Liver (tissue), 10 donors: ENCODE data around the gene HOXD1. TPM values are rescaled to one million over a fixed set of nuclear protein-coding genes. Genes with fewer than 3 reads are reported as not detected.

Experiments used
- DNase-seq: peaks from one replicate; pipeline ENCODE4 v3.0.0-alpha.2; 2017; ENCODE audit warnings: low spot score
- H3K27ac ChIP-seq, 2 donors: one replicate each; pipeline ENCODE4 v1.7.0; 2013; ENCODE audit warnings: inconsistent platforms in 2 of 2, low read length in 2 of 2, control low read depth in 1 of 2, low read depth in 1 of 2, mild to moderate bottlenecking in 1 of 2
- H3K27me3 ChIP-seq, 4 donors: one replicate each; pipeline versions ENCODE4 v1.6.1 to v1.7.0; 2013; ENCODE audit warnings: low read length in 3 of 4, inconsistent platforms in 1 of 4, mild to moderate bottlenecking in 1 of 4, moderate library complexity in 1 of 4; ENCODE audit not compliant: control insufficient read depth in 4 of 4, insufficient read depth in 4 of 4
- H3K36me3 ChIP-seq, 4 donors: one replicate each; pipeline versions ENCODE4 v1.6.1 to v1.7.0; 2013; ENCODE audit warnings: low read length in 3 of 4, mild to moderate bottlenecking in 3 of 4, low read depth in 1 of 4, moderate library complexity in 1 of 4; ENCODE audit not compliant: control insufficient read depth in 4 of 4, insufficient read depth in 3 of 4
- H3K4me1 ChIP-seq, 4 donors: one replicate each; pipeline versions ENCODE4 v1.6.1 to v1.7.0; 2013; ENCODE audit warnings: low read length in 3 of 4, mild to moderate bottlenecking in 3 of 4, moderate library complexity in 1 of 4; ENCODE audit not compliant: control insufficient read depth in 4 of 4, insufficient read depth in 4 of 4
- H3K4me3 ChIP-seq, 3 donors: one replicate each; pipeline versions ENCODE4 v1.6.1 to v1.7.0; 2013; ENCODE audit warnings: low read length in 3 of 3, control low read depth in 1 of 3, low read depth in 1 of 3, mild to moderate bottlenecking in 1 of 3
- H3K9ac ChIP-seq, 2 donors: one replicate each; pipeline ENCODE4 v1.7.0; 2013; ENCODE audit warnings: low read length in 2 of 2, mild to moderate bottlenecking in 2 of 2, moderate library complexity in 2 of 2, control low read depth in 1 of 2, low read depth in 1 of 2
- H3K9me3 ChIP-seq, 4 donors: one replicate each; pipeline versions ENCODE4 v1.6.1 to v1.7.0; 2013; ENCODE audit warnings: low read length in 3 of 4; ENCODE audit not compliant: control insufficient read depth in 4 of 4
- JUND ChIP-seq, 2 donors: IDR thresholded peaks; 2 replicates each; pipeline ENCODE4 v1.6.1; 2016; ENCODE audit warnings: antibody characterized with exemption in 2 of 2
- NR2F2 ChIP-seq: IDR thresholded peaks from 2 replicates; pipeline ENCODE4 v1.6.1; 2016; ENCODE audit warnings: antibody characterized with exemption
- YY1 ChIP-seq: IDR thresholded peaks from 2 replicates; pipeline ENCODE4 v1.6.1; 2016; ENCODE audit warnings: antibody characterized with exemption, mild to moderate bottlenecking
- WGBS: extraction: QIAGEN DNeasy Blood & Tissue Kit; methylation state at CpG from one replicate; pipeline ENCODE4 v1.1.7; 2013; 5-methylcytosine and 5-hydroxymethylcytosine counted together
- polyA plus RNA-seq, 2 donors: library from polyadenylated mRNA; stranded (reverse) in 1 of 2; unstranded in 1 of 2; fragments of 200-250 nt in 1 of 2; fragments of >200 nt in 1 of 2; fragmentation: Nextera tagmentation in 1 of 2; extraction: Ambion mirVana in 1 of 2; gene quantifications; one replicate each; pipeline versions ENCODE4 v1.2.1 to v1.2.3, GENCODE V29; 2013 to 2015
- small RNA-seq: library from RNA; depleted of rRNA; stranded (forward); fragments of <200 nt; gene quantifications from one replicate; pipeline ENCODE3, GENCODE V24; 2014
- total RNA-seq, 2 donors: library from RNA; depleted of rRNA; stranded (reverse); fragments of >200 nt; gene quantifications; one replicate each; pipeline ENCODE4 v1.2.3, GENCODE V29; 2014
- TF ChIP-seq, protein P1 (sequence below): IDR thresholded peaks from 2 replicates; pipeline ENCODE4 v1.6.1; 2016; ENCODE audit warnings: antibody characterized with exemption
- donor health status: healthy.
- donor health status: healthy.
- donor health status: healthy.
- donor health status: healthy.
- donor health status: healthy.

HOXD1 gene
- total and polyA plus RNA-seq, 4 donors: not detected

- Histone ChIP-seq H3K27ac (no peak overlapping the region), H3K9ac (no peak overlapping the region), H3K4me1 (no peaks in the 10 kb centered on the region), H3K36me3 (no peaks in the 10 kb centered on the region), H3K9me3 (no peaks in the 10 kb centered on the region), H3K4me3 (no peak overlapping the region), H3K27me3 (no peaks in the 10 kb centered on the region)
- TF ChIP-seq JUND (IDR thresholded peaks at IDR 0.05): no peak
- no peak for TF ChIP-seq YY1
- no peak for TF ChIP-seq NR2F2
- TF ChIP-seq, protein P1, sequence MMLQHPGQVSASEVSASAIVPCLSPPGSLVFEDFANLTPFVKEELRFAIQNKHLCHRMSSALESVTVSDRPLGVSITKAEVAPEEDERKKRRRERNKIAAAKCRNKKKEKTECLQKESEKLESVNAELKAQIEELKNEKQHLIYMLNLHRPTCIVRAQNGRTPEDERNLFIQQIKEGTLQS: no peak
- no peak for DNase-seq
- 69% methylated on average over 1 of the region's 1 CpG for WGBS
Measured at GRCh38 chr2:176240301-176240700, 51.8 kb downstream of the HOXD1 start.

Small RNA genes within 50 kb of the gene (small RNA-seq; reads per million reads assigned to genes)
- 694 reads per million, percentile 99 among the genes with 10 or more reads in this experiment for gene MIR10B

Other genes starting within 250 kb of the HOXD1 start
- gene LNPK, start 186.4 kb upstream of the HOXD1 start, total RNA-seq: 10 to 100 TPM; 17.3 to 25.2 TPM
- 1 to 10 TPM; 5.5 to 5.7 TPM for gene LNPK, start 186.4 kb upstream of the HOXD1 start, polyA plus RNA-seq
- not detected for gene EVX2, start 104.7 kb upstream of the HOXD1 start, total RNA-seq
- gene EVX2, start 104.7 kb upstream of the HOXD1 start, polyA plus RNA-seq: not detected
- not detected for gene HOXD13, start 95.9 kb upstream of the HOXD1 start, total RNA-seq
- not detected for gene HOXD13, start 95.9 kb upstream of the HOXD1 start, polyA plus RNA-seq
- gene HOXD12, start 88.9 kb upstream of the HOXD1 start, total RNA-seq: not detected
- gene HOXD12, start 88.9 kb upstream of the HOXD1 start, polyA plus RNA-seq: not detected
- gene HOXD11, start 81.4 kb upstream of the HOXD1 start, total RNA-seq: not detected
- gene HOXD11, start 81.4 kb upstream of the HOXD1 start, polyA plus RNA-seq: not detected
- not detected for gene HOXD10, start 71.9 kb upstream of the HOXD1 start, total RNA-seq
- not detected for gene HOXD10, start 71.9 kb upstream of the HOXD1 start, polyA plus RNA-seq
- not detected for gene HOXD9, start 65.9 kb upstream of the HOXD1 start, total RNA-seq
- under 1 TPM in 1 of 2 donors, not detected in 1; 0.07 TPM for gene HOXD9, start 65.9 kb upstream of the HOXD1 start, polyA plus RNA-seq
- gene HOXD8, start 59.0 kb upstream of the HOXD1 start, total RNA-seq: under 1 TPM; 0.08 to 0.19 TPM
- under 1 TPM in 1 of 2 donors, not detected in 1; 0.06 TPM for gene HOXD8, start 59.0 kb upstream of the HOXD1 start, polyA plus RNA-seq
- gene HOXD4, start 37.1 kb upstream of the HOXD1 start, total RNA-seq: not detected
- gene HOXD4, start 37.1 kb upstream of the HOXD1 start, polyA plus RNA-seq: not detected
- gene HOXD3, start 31.4 kb upstream of the HOXD1 start, total RNA-seq: not detected
- not detected for gene HOXD3, start 31.4 kb upstream of the HOXD1 start, polyA plus RNA-seq
- 10 to 100 TPM; 11.8 to 12.1 TPM for gene MTX2, start 80.8 kb downstream of the HOXD1 start, total RNA-seq
- gene MTX2, start 80.8 kb downstream of the HOXD1 start, polyA plus RNA-seq: 10 to 100 TPM; 13.3 to 23.5 TPM